GM13976 (cell line): ENCODE data around the gene PKIB.
"Not testable (repeated sequence)": the region's sequence is repeated elsewhere in the genome, so short reads cannot be mapped to it uniquely, and the experiment has no call there.

Experiments used
- DNase-seq: peaks from one replicate; pipeline ENCODE4 v3.0.0; 2012; ENCODE audit warnings: low spot score
- in situ Hi-C: fragments of 300-500 bp; cut with MboI; formaldehyde crosslinking; loops from one replicate; pipeline ENCODE4 v1.12.0; 2022; ENCODE audit warnings: low sequenced_read_pairs, mixed read lengths, inconsistent platforms; ENCODE audit not compliant: unreplicated experiment
- TF ChIP-seq, protein P1 (sequence below): IDR thresholded peaks from 2 replicates; pipeline ENCODE4 v1.5.1; 2012; ENCODE audit warnings: borderline replicate concordance, mild to moderate bottlenecking; ENCODE audit not compliant: insufficient read depth; ENCODE audit errors: extremely low read depth, missing control alignments, control extremely low read depth

The PKIB gene

DNA sequence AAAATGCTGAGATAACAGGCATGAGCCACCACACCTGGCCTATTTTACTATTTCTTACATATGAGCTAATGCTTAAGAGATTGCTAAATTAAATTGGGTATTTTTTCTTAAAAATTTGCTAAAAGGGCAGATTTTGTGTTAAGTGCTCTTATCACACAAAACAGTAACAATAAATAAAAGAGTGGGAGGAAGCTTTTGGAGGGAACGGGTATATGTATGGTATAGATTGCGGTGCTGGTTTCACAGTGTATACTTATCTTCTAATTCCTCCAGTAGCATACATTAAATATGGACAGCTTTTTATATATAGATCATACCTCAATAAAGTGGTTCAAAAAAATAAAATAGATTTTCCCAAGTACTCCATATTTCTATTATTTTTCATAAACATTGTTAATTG lies 129.9 kb downstream of the PKIB start:
- in situ Hi-C loops = loop anchor here (10.0 to 25.0 kb wide), 2 partner anchors 95 to 572 kb away; no protein-coding TSS in a partner anchor
- TF ChIP-seq, protein P1, sequence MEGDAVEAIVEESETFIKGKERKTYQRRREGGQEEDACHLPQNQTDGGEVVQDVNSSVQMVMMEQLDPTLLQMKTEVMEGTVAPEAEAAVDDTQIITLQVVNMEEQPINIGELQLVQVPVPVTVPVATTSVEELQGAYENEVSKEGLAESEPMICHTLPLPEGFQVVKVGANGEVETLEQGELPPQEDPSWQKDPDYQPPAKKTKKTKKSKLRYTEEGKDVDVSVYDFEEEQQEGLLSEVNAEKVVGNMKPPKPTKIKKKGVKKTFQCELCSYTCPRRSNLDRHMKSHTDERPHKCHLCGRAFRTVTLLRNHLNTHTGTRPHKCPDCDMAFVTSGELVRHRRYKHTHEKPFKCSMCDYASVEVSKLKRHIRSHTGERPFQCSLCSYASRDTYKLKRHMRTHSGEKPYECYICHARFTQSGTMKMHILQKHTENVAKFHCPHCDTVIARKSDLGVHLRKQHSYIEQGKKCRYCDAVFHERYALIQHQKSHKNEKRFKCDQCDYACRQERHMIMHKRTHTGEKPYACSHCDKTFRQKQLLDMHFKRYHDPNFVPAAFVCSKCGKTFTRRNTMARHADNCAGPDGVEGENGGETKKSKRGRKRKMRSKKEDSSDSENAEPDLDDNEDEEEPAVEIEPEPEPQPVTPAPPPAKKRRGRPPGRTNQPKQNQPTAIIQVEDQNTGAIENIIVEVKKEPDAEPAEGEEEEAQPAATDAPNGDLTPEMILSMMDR = no peak
- DNase-seq = no peak

DNA sequence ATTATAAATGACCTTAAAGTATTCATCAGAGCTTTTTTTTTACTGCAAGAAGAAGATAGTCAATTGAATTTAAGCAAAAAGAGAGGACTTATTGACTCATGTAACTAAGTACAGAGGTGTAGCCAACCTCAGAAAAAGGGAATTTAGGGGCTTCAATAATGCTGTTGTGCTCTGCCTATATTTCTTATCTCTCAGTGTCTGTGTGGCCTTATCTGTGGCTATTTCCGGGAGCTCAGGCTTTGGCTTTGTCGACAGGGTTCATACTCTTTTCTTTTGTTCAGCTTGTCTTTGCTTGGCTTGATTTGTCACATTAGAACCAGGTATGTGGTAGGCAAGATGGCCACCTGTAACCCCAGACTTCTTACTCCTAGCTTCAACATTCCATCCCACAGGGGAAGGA lies 130.7 kb downstream of the PKIB start:
- no peak for DNase-seq
- in situ Hi-C loops = loop anchor here (10.0 to 25.0 kb wide), 2 partner anchors 94 to 571 kb away; no protein-coding TSS in a partner anchor

DNA sequence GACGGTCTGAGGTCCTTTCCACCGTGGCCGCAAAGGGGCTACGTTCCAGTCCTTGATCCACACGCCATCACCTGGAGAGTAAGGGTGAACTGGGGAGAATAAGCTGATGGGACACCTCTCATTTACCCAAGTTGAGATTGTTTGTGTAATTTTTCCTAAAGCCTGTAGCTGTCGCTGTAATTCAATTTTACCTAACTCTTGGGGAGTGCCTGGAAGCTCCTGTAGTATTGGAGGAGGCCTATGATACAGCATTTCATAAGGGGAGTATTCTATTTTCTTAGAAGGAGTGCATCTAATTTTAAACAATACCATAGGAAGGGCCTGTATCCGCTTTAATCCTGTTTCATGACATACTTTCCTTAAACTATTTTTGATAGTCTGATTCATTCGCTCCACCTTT lies 134.0 kb downstream of the PKIB start:
- not testable (repeated sequence) for DNase-seq
- in situ Hi-C loops = loop anchor here (10.0 to 25.0 kb wide), 2 partner anchors 91 to 568 kb away; no protein-coding TSS in a partner anchor

More for the DNA sequence above, 130.7 kb downstream of the PKIB start:
- TF ChIP-seq, protein P1 = no peak

DNA sequence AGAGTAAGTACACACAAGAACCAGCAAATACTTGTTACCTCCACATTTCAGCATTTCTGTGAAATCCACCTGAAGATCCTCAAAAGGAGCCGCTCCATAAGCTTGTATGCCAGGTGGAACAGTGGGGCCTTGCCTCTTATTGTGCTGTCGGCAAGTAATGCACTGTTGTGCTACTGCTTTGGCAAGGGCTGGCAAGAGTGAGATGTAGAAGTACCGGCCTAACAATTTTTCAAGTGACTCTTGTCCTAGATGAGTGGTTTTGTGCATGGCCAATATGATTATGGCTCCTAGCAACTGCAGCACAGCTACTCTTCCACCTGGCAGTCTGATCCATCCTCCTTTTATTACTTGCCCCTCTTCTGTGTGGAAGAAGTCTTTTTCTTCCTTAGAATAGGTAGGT lies 134.7 kb downstream of the PKIB start:
- in situ Hi-C loops = loop anchor here (10.0 to 25.0 kb wide), 2 partner anchors 90 to 567 kb away; no protein-coding TSS in a partner anchor
- DNase-seq = not testable (repeated sequence)

DNA sequence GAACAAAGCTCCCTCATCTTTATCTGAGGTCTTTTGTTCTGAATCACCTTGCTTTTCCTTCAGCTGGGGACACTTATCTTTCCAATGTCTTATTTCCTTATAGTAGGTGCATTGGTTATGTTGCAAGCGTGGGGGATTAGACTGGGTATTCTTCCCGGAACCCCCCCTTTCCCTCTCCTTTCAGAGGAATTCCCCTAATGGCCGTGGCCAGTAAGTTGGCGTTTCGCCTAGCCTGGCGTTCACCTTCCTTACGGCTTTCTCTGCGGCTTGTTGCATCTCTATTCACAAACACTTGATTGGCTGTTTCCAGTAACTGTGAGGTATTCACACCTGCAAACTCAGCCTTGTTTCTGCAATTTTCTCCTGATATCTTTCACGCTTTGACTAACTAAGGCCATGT lies 136.5 kb downstream of the PKIB start:
- in situ Hi-C loops = loop anchor here (10.0 to 25.0 kb wide), 2 partner anchors 88 to 566 kb away; no protein-coding TSS in a partner anchor
- no peak for DNase-seq
- TF ChIP-seq, protein P1 = no peak

DNA sequence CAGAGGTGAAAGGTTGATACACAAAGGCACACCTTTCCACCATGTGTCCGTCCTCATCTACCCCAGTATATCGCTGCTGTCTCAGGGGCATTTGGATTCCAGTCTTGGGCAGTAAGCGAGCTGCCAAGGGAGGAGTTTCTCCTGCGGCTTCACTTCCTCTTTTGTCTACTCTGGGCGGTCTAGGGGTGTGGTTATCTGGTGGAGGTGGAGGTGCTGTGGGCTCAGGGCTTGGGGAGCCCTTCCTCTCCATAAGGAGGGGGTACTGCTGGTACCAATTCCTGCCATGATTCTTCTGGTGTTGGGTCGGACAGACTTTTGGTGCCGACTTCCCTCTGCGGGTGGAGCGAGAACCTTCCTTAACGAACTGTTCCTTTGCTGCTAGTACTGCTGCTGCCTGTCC lies 137.4 kb downstream of the PKIB start:
- DNase-seq = no peak
- in situ Hi-C loops = loop anchor here (10.0 to 25.0 kb wide), 2 partner anchors 87 to 565 kb away; no protein-coding TSS in a partner anchor
- TF ChIP-seq, protein P1 = no peak

DNA sequence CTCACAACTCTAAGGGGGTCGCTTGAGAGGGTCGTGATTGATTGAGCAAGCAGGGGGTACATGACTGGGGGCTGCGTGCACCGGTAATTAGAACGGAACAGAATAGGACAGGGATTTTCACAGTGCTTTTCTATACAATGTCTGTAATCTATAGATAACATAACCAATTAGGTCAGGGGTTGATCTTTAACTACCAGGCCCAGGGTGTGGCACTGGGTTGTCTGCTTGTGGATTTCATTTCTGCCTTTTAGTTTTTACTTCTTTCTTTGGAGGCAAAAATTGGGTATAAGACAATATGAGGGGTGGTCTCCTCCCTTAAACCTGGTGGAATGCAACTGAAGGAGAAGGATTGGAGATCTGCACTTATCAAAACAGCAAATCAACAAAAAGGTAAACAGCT lies 138.7 kb downstream of the PKIB start:
- not testable (repeated sequence) for DNase-seq
- in situ Hi-C loops = loop anchor here (10.0 to 25.0 kb wide), 2 partner anchors 86 to 563 kb away; no protein-coding TSS in a partner anchor

DNA sequence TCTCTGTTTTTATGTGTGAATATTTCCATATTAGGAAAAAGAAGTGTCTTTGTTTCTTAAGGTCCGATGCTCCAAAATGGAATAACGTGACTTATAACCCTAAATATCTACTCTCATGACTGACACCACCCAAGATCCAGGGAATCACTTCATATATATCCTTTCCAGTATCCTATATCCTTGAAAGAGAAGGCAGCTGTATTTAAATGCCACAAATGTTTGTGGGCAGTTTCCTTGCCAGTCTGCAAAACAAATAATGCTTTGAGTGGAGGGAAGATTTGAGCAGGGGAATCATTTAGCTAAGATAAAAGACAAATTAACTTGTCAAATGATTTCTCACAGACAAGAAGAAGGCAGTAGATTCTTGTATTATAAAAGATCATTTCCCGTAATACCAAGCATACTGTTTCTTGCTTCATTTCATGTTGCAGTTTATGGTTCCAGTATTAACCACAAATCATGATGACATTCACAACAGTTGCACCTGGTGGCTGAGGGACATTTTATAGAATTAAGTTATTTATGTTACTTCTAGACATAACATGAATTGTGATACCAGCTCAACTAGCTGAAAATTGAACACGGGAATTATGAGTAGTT lies 139.3 kb downstream of the PKIB start:
- DNase-seq = no peak
- in situ Hi-C loops = loop anchor here (10.0 to 25.0 kb wide), 2 partner anchors 85 to 563 kb away; no protein-coding TSS in a partner anchor
- TF ChIP-seq, protein P1 = no peak
